ENCODE results near the gene CHST8. TPM values are rescaled to one million over a fixed set of nuclear protein-coding genes. Genes with fewer than 3 reads are reported as not detected.

CHST8 gene
- total RNA-seq, 2 experiments from 2014 or later: not detected

DNA sequence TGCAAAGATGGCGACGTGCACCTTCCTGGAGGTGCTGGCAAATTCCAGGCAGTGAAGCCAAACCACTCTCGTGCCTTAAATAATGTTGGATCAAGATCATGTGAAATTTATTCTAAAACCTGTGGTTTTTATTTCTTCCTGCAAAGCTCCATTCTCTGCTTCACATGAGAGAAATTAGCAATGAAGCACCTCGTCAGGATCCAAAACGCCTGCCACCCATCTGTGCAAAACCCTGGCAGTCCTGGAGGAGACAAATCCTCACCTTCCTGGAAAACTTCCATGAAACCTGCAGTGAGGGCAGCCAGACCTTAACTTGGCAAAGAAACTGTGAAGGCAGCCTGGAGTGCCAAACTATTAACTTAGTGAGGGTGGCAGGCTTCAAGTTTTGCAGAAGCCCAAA is 47.6 kb downstream of the CHST8 start:
- Mint-ChIP-seq H3K9me3 (ENCODE audit: low read depth) (no peaks in the 10 kb centered on the region), H3K4me3 (no peak overlapping the region), H3K27ac (no peak overlapping the region), H3K27me3 (peaks cover 5% of the 10 kb centered on the region), H3K36me3 (ENCODE audit: low read depth) (no peaks in the 10 kb centered on the region), H3K4me1 (no peaks in the 10 kb centered on the region)
- ChIA-PET CTCF (interaction anchor here (0.8 kb wide), 1 partner anchor 413 kb away, joined by 3 read pairs; no protein-coding TSS in a partner anchor), POLR2A (no interaction called here)
- DNase-seq (no peak), ATAC-seq (no peak)
- intact Hi-C loops (cut with DNase I, micrococcal nuclease): no loop called here

DNA sequence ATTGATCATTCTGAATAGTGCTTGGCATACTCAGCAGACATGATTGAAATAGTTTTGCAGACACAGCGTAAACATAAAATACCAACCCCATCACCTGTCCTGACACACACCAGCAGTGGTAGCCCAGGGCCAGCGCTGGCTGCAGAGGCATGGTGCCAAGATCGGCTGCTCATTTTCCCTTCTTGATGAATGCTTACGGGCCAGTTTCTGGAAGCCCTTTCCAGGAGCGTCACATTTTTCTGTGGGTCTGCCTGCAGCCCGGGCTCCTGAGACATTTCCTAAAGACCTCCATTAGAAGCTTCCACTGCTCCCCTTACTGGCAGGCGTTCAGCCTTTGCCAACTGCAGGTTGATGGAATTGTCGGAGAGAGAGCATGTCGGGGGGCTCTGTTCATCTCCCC is 48.6 kb downstream of the CHST8 start:
- POLR2A ChIA-PET: no interaction called here
- H3K9me3 Mint-ChIP-seq (ENCODE audit: low read depth): no peaks in the 10 kb centered on the region
- DNase-seq (no peak), ATAC-seq (no peak)
- CTCF ChIA-PET: no interaction called here
- no peak overlapping the region for H3K27ac Mint-ChIP-seq
- H3K36me3 Mint-ChIP-seq (ENCODE audit: low read depth): no peaks in the 10 kb centered on the region
- no peak overlapping the region for H3K4me3 Mint-ChIP-seq
- intact Hi-C loops (cut with DNase I, micrococcal nuclease): no loop called here
- no peaks in the 10 kb centered on the region for H3K4me1 Mint-ChIP-seq
- H3K27me3 Mint-ChIP-seq: peaks cover 5% of the 10 kb centered on the region

DNA sequence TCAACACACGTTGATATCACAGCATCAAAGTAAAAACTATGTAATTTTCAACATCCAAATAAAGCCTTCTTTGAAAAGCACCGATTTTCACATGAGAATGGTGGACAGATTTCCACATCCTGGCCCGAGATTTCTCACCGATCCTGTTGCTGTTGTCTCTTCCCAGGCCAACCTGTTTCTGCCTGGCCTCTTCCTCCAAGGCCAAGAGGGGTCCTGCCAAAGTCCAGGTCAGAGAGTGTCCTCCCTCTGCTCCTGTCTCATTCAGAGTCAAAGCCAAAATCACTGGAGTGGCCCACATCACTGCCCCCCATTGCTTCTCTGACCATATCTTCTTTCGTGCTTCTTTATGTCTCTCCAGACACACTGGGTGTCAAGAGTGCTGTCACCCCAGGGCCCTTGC is 49.5 kb downstream of the CHST8 start:
- Mint-ChIP-seq H3K27ac (no peak overlapping the region), H3K9me3 (ENCODE audit: low read depth) (no peaks in the 10 kb centered on the region), H3K36me3 (ENCODE audit: low read depth) (no peaks in the 10 kb centered on the region), H3K27me3 (peaks cover 5% of the 10 kb centered on the region), H3K4me1 (no peaks in the 10 kb centered on the region), H3K4me3 (no peak overlapping the region)
- ATAC-seq (no peak), DNase-seq (no peak)
- ChIA-PET POLR2A (no interaction called here), CTCF (no interaction called here)
- intact Hi-C loops (cut with DNase I, micrococcal nuclease): no loop called here

DNA sequence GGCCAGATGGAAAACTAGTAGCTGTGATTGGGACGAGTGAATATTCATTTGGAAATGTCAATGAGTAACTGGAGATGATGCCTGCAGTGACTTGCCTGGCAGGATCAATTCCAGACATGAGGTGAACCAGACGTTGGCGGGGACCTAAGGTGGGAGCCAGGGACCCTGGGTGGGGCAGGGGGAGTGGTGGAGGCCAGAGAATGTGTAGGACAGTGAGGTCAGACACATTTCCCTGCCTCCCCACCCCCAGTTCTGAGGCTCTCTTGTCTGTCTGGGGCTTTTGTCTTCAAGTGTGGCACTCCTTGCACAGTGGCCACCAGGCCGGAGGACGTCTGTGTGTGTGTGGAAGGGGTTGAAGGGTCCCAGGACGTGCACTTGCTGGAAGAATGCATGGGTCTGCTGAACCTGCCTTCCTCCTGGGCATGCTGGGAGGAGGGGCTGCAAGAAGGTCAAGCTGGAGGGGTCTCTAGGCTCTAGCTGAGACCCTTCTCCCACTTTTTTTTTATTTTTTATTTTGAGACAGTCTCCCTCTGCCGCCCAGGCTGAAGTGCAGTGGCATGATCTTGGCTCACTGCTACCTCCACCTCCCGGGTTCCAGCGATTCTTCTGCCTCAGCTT is 51.6 kb downstream of the CHST8 start:
- ChIA-PET POLR2A (no interaction called here), CTCF (no interaction called here)
- Mint-ChIP-seq H3K9me3 (ENCODE audit: low read depth) (no peaks in the 10 kb centered on the region), H3K36me3 (ENCODE audit: low read depth) (no peaks in the 10 kb centered on the region), H3K4me1 (no peaks in the 10 kb centered on the region), H3K27me3 (peaks cover 5% of the 10 kb centered on the region), H3K27ac (no peak overlapping the region), H3K4me3 (no peak overlapping the region)
- intact Hi-C loops (cut with DNase I, micrococcal nuclease): no loop called here
- ATAC-seq (no peak), DNase-seq (no peak)

DNA sequence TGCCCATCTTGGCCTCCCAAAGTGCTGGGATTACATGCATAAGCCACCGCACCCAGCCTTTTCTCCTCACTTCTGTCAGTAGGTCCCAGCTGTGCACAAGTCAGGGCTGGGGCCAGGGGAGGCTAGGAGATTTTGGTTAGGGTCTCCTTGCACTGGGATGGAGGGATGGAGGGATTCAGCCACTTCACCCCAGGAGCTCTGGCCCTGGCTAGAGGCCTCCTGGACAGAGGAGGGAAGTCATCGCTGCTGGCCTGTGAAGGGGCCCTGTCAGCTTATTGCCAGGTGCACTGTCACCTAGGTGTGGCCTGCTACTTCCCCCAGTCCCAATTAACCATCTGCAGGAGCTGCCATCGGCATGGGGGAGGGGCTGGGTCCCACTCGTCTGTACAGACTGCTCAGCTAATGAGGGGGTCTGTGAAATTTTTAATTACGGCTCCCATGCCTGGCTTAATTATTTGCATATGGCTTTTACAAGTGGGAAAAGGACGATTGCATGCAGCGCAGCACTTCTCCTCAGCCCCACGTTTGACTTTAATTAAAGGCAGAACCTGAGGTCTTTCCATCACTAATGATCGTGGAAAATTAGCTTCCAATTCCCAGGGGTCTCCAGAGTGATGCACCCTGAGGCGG is 52.4 kb downstream of the CHST8 start:
- ChIA-PET CTCF (no interaction called here), POLR2A (no interaction called here)
- H3K4me3 Mint-ChIP-seq: no peak overlapping the region
- DNase-seq (no peak), ATAC-seq (no peak)
- no peaks in the 10 kb centered on the region for H3K4me1 Mint-ChIP-seq
- intact Hi-C loops (cut with DNase I, micrococcal nuclease): no loop called here
- H3K9me3 Mint-ChIP-seq (ENCODE audit: low read depth): no peaks in the 10 kb centered on the region
- peaks cover 5% of the 10 kb centered on the region for H3K27me3 Mint-ChIP-seq
- no peaks in the 10 kb centered on the region for H3K36me3 Mint-ChIP-seq (ENCODE audit: low read depth)
- no peak overlapping the region for H3K27ac Mint-ChIP-seq

DNA sequence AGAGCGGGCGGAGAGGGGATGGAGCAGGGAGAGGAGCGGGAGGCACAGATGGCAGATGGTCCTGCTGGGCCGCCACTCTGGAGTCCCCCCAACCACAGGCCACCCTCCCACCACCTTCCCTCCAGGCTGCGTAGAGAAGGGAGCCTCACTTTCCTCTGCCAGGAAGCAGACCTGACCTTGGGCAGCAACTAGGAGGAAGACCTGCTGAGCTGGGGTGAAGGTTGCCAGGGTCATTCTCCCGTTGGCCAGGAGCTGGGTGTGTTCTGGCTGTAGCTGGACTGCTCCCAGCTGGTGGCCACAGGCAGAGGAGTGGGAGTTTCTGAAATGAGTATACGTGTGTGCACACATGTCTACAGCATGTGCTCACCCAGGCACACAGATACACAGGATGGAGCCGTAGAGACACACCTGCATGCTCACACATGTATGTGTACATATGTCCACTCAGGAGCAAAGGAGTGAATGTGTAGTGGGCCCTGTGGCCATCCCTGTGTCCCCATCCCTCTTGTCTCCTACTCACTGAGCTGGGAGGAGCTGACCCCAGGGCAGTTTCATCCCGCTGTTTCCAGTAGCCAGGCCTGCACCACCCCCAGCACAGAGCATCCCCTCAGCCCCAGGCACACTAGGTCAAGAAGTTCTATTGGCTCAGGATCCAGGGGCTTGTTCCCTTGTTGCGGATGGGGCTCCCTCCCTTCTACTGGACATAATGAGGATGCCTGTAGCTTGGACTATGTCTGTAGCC is 53.0 kb downstream of the CHST8 start:
- peaks cover 5% of the 10 kb centered on the region for H3K27me3 Mint-ChIP-seq
- ChIA-PET POLR2A (no interaction called here), CTCF (interaction anchor here (0.5 to 1.0 kb wide), 2 partner anchors 79 to 103 kb away, joined by 3 read pairs; no protein-coding TSS in a partner anchor)
- DNase-seq (no peak), ATAC-seq (no peak)
- H3K36me3 Mint-ChIP-seq (ENCODE audit: low read depth): no peaks in the 10 kb centered on the region
- H3K4me1 Mint-ChIP-seq: no peaks in the 10 kb centered on the region
- H3K9me3 Mint-ChIP-seq (ENCODE audit: low read depth): no peaks in the 10 kb centered on the region
- no peak overlapping the region for H3K27ac Mint-ChIP-seq
- intact Hi-C loops (cut with DNase I, micrococcal nuclease): no loop called here
- no peak overlapping the region for H3K4me3 Mint-ChIP-seq

DNA sequence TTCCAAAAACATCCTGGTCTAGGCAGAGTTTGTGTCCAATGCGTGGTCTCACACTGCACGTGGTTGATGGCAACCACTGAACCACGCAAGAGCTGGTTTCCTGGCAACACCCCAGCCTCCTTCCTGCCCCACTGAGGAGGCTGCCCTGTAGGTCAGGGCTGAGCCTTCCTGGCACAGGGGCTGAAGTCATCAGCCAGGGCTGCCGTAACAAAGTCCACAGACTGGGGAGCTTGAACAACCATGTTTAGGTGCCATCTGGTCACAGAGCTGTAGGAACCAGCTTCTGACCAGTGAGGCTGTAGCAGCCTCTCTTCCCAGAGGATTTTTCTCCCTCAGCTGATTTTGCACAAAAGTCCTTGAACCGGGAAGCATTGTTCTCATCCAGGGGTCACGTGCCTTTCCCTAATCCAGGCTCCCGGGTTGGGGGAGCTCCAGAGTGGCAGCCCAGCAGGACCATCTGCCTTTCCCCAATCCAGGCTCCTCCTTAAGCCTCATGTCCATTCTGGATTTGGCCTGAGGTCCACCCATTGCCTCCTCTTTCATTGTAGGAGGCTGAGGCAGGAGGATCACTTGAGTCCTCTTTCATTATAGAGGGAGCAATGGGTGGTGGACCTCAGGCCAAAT is 53.9 kb downstream of the CHST8 start:
- no peak overlapping the region for H3K27ac Mint-ChIP-seq
- ATAC-seq (no peak), DNase-seq (no peak)
- CTCF ChIA-PET: interaction anchor here (0.5 to 1.0 kb wide), 2 partner anchors 79 to 102 kb away, joined by 3 read pairs; no protein-coding TSS in a partner anchor
- no peaks in the 10 kb centered on the region for H3K4me1 Mint-ChIP-seq
- peaks cover 5% of the 10 kb centered on the region for H3K27me3 Mint-ChIP-seq
- no peaks in the 10 kb centered on the region for H3K36me3 Mint-ChIP-seq (ENCODE audit: low read depth)
- no peaks in the 10 kb centered on the region for H3K9me3 Mint-ChIP-seq (ENCODE audit: low read depth)
- POLR2A ChIA-PET: no interaction called here
- intact Hi-C loops (cut with DNase I, micrococcal nuclease): no loop called here
- H3K4me3 Mint-ChIP-seq: no peak overlapping the region

DNA sequence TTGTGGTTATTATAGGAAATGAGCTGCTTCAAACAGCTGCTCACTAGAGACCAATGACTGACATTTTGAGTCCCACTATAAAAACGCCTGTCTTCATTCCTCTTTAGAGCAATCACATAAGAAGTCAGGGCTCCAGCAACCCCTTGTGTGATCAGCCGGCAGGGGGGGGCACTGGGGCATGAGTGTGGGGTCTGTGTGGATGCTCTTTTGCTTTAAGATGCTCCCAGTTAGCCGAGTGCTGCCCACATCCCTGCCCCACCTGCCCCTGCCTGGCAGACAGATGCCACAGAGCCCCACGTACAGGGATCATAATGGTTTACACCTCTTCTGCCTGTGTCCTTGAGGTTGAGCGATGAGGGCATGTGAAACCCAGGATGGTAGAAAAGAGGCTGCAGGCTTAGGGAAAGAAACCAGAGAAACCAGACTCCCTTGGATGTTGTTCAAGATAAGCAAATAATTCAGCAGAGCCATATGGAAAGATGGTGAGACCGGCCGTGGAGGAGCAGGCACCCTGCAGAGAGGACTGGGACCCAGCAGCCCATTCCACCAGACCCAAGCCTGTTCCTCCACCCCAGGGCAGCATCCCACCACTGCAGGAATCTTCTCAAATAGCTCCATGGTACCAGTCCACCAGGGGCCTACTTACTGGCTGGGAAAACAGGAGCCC is 55.4 kb downstream of the CHST8 start:
- CTCF ChIA-PET: no interaction called here
- no peak for DNase-seq
- Mint-ChIP-seq H3K27ac (no peak overlapping the region), H3K27me3 (peaks cover 5% of the 10 kb centered on the region), H3K9me3 (ENCODE audit: low read depth) (no peaks in the 10 kb centered on the region), H3K4me1 (no peaks in the 10 kb centered on the region), H3K4me3 (no peak overlapping the region), H3K36me3 (ENCODE audit: low read depth) (no peaks in the 10 kb centered on the region)
- intact Hi-C loops (cut with DNase I, micrococcal nuclease): no loop called here
- POLR2A ChIA-PET: no interaction called here
- no peak for ATAC-seq

DNA sequence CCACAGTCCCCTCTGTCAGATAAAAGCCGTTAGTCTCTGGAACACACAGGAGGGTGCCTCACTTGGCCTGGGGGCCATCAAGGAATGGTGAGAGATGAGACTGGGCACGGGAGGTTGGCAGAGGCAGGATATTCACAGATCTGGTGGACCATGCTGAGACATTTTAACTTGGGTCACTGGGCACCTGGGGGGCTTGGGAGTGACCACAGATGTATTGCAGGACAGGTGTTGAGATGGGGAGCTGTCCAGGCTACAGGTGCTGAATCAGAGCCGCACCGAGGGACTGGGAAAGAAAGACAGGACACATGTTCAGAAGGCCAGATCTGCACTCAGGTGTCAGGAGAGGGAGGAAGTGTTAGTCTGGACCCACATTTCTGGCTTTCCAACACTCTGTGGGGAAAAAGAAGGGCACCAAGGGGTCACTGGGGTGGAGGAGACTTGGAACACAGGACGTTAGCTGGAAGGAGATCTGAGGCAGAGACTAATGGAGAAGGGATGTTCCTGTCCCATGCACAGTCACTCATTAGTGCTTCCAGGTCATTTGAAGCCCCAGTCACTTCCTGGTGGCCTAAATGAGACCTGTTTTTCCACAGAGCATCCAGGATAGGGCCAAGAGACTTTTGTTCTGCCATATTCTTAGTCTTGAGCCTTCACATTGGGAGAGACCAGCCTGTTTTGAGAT is 56.1 kb downstream of the CHST8 start:
- peaks cover 8% of the 10 kb centered on the region for H3K27me3 Mint-ChIP-seq
- no peaks in the 10 kb centered on the region for H3K36me3 Mint-ChIP-seq (ENCODE audit: low read depth)
- CTCF ChIA-PET: no interaction called here
- H3K4me3 Mint-ChIP-seq: no peak overlapping the region
- H3K27ac Mint-ChIP-seq: no peak overlapping the region
- DNase-seq: peak; percentile 10
- H3K9me3 Mint-ChIP-seq (ENCODE audit: low read depth): no peaks in the 10 kb centered on the region
- no peaks in the 10 kb centered on the region for H3K4me1 Mint-ChIP-seq
- no peak for ATAC-seq
- intact Hi-C loops (cut with DNase I, micrococcal nuclease): no loop called here
- POLR2A ChIA-PET: no interaction called here

DNA sequence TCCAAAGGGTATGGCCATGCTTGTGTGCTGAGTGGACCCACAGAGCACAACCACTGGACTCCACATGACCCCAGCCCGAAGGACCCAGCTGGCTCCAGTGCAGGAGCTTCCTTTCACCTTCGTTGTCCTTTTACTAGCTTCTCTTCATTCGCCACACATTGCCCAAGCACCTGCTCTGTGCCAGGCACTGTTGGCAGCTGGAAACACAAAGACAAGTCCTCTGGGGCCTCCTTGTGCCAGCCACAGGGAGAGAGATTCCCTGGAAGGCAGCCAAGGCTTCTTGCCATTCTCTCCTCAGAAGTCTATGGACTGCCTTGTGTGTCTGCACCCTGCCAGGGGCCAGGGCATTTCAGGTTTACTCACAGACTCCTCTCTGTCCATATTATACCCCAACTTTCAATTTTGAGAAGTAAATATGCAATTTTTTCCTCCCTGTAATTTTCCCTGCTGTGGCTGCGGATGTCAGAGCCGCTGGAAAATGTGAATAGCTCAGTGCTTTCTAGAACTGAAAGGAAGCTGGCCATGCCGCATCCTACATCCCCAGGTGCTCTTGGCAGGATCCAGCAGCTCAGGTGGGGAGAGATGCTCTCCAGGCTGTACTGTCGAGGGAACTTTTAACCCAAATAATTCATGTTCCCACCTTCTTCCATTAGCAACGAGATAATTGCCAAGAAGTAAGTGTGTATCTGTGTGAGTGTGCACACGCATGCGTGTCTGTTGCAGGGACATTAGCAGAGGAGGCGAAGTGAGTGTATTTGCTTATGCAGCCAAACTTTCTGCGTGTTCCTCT is 57.2 kb downstream of the CHST8 start:
- intact Hi-C loops (cut with DNase I, micrococcal nuclease): no loop called here
- Mint-ChIP-seq H3K27me3 (peaks cover 11% of the 10 kb centered on the region), H3K9me3 (ENCODE audit: low read depth) (no peaks in the 10 kb centered on the region), H3K27ac (no peak overlapping the region), H3K4me3 (no peak overlapping the region), H3K4me1 (no peaks in the 10 kb centered on the region), H3K36me3 (ENCODE audit: low read depth) (no peaks in the 10 kb centered on the region)
- DNase-seq (no peak), ATAC-seq (no peak)
- ChIA-PET CTCF (interaction anchor here (0.9 kb wide), 1 partner anchor 98 kb away, joined by 4 read pairs; no protein-coding TSS in a partner anchor), POLR2A (no interaction called here)

Measured in activated CD4-positive, alpha-beta T cell treated with anti-CD3 and anti-CD28 coated beads for 36 hours (primary cell).